Urinary bladder (tissue), 4 donors: Measurements from ENCODE around the gene ADIRF. TPM values are rescaled to one million over a fixed set of nuclear protein-coding genes. Genes with fewer than 3 reads are reported as not detected.
"Not testable (repeated sequence)": the region's sequence is repeated elsewhere in the genome, so short reads cannot be mapped to it uniquely, and the experiment has no call there.

Source experiments
- DNase-seq: peaks from one replicate; pipeline ENCODE4 v3.0.0-alpha.2; 2015; ENCODE audit errors: extremely low spot score
- H3K27ac ChIP-seq: one replicate; pipeline ENCODE4 v1.5.1; 2013; ENCODE audit warnings: low read depth, mild to moderate bottlenecking, moderate library complexity
- H3K36me3 ChIP-seq: one replicate; pipeline ENCODE4 v1.6.1; 2013; ENCODE audit warnings: mild to moderate bottlenecking, moderate library complexity; ENCODE audit not compliant: insufficient read depth
- H3K4me1 ChIP-seq: one replicate; pipeline ENCODE4 v1.6.1; 2013; ENCODE audit warnings: mild to moderate bottlenecking, moderate library complexity; ENCODE audit not compliant: insufficient read depth
- H3K4me3 ChIP-seq: one replicate; pipeline ENCODE4 v1.5.1; 2013; ENCODE audit warnings: low read depth, low read length
- WGBS: extraction: QIAGEN DNeasy Blood & Tissue Kit; methylation state at CpG from one replicate; pipeline ENCODE4 v1.1.7; 2013; 5-methylcytosine and 5-hydroxymethylcytosine counted together
- polyA plus RNA-seq: library from polyadenylated mRNA; stranded (reverse); fragments of 200-250 nt; gene quantifications from one replicate; pipeline ENCODE4 v1.2.3, GENCODE V29; 2013
- total RNA-seq: library from RNA; depleted of rRNA; stranded (reverse); fragments of >200 nt; gene quantifications from one replicate; pipeline ENCODE4 v1.2.3, GENCODE V29; 2014
- donor health status: healthy with polysubstance abuse.
- donor health status: healthy.

Gene ADIRF
- total and polyA plus RNA-seq, 2 donors: 112 to 404 TPM

- whole genome bisulfite sequencing: 93% methylated on average over 10 of the region's 10 CpGs
- H3K36me3 ChIP-seq, H3K4me1 ChIP-seq, DNase-seq, H3K27ac ChIP-seq, H3K4me3 ChIP-seq: not testable (repeated sequence)
Measured at GRCh38 chr10:86952697-86953096, 15.6 kb upstream of the ADIRF start.

- Histone ChIP-seq H3K36me3 (no peaks in the 10 kb centered on the region), H3K4me1 (no peaks in the 10 kb centered on the region), H3K4me3 (peak overlapping the region; percentile 2), H3K27ac (peak overlapping the region; percentile 92)
- no peak for DNase-seq
- 51% methylated on average over 15 of the region's 15 CpGs for WGBS
Measured at GRCh38 chr10:86953747-86954680, 14.3 kb upstream of the ADIRF start.

GRCh38 chr10:86954681-86955500 is 13.4 kb upstream of the ADIRF start:
- Histone ChIP-seq H3K36me3 (no peaks in the 10 kb centered on the region), H3K4me1 (no peaks in the 10 kb centered on the region), H3K4me3 (peak overlapping the region; percentile 2), H3K27ac (peak overlapping the region; percentile 79)
- DNase-seq: no peak
- WGBS: 55% methylated on average over 13 of the region's 13 CpGs

- Histone ChIP-seq H3K27ac (peak overlapping the region; percentile 87), H3K36me3 (no peaks in the 10 kb centered on the region), H3K4me3 (peak overlapping the region; percentile 26), H3K4me1 (no peaks in the 10 kb centered on the region)
- 67% methylated on average over 16 of the region's 16 CpGs for WGBS
- no peak for DNase-seq
Measured at GRCh38 chr10:86955501-86956194, 12.6 kb upstream of the ADIRF start.

- H3K4me1 ChIP-seq: no peaks in the 10 kb centered on the region
- WGBS: 67% methylated on average over 7 of the region's 7 CpGs
- no peaks in the 10 kb centered on the region for H3K36me3 ChIP-seq
- H3K27ac ChIP-seq: peak overlapping the region; percentile 87
- peak overlapping the region; percentile 26 for H3K4me3 ChIP-seq
- DNase-seq: no peak
Measured at GRCh38 chr10:86956195-86956847, 12.0 kb upstream of the ADIRF start.

GRCh38 chr10:86956848-86957448 is 11.3 kb upstream of the ADIRF start:
- Histone ChIP-seq H3K4me3 (peak overlapping the region; percentile 24), H3K36me3 (no peaks in the 10 kb centered on the region), H3K27ac (peak overlapping the region; percentile 87), H3K4me1 (no peaks in the 10 kb centered on the region)
- 79% methylated on average over 7 of the region's 7 CpGs for WGBS
- DNase-seq: no peak

GRCh38 chr10:86957471-86958115 is 10.7 kb upstream of the ADIRF start, which contains the start of gene MMRN2:
MMRN2 (minus strand) TSS chr10:86957615; CDS start chr10:86957541, 74 bp downstream.
- Histone ChIP-seq H3K36me3 (no peaks in the 10 kb centered on the region), H3K4me3 (peak within 1 kb of the TSS; percentile 26), H3K27ac (peak within 1 kb of the TSS; percentile 89), H3K4me1 (no peaks in the 10 kb centered on the region)
- WGBS: 66% methylated on average over 9 of the region's 9 CpGs
- DNase-seq: no peak

- H3K4me3 ChIP-seq: peak within 1 kb of the TSS; percentile 24
- no peaks in the 10 kb centered on the region for H3K36me3 ChIP-seq
- WGBS: 30% methylated on average over 22 of the region's 22 CpGs
- H3K27ac ChIP-seq: peak within 1 kb of the TSS; percentile 89
- no peaks in the 10 kb centered on the region for H3K4me1 ChIP-seq
- DNase-seq: no peak
Measured at GRCh38 chr10:86958116-86958900, 10.0 kb upstream of the ADIRF start, which contains the start of gene SNCG. SNCG (plus strand) TSS chr10:86958599; CDS start chr10:86958698, 99 bp downstream.

GRCh38 chr10:86958901-86959736 is 9.2 kb upstream of the ADIRF start:
- Histone ChIP-seq H3K27ac (peak overlapping the region; percentile 89), H3K36me3 (no peaks in the 10 kb centered on the region), H3K4me3 (peak overlapping the region; percentile 6), H3K4me1 (no peaks in the 10 kb centered on the region)
- no peak for DNase-seq
- WGBS: 54% methylated on average over 16 of the region's 16 CpGs

GRCh38 chr10:86959737-86960002 is 8.6 kb upstream of the ADIRF start:
- DNase-seq: no peak
- 81% methylated on average over 2 of the region's 2 CpGs for WGBS
- Histone ChIP-seq H3K4me1 (no peaks in the 10 kb centered on the region), H3K4me3 (peak overlapping the region; percentile 4), H3K27ac (peak overlapping the region; percentile 80), H3K36me3 (no peaks in the 10 kb centered on the region)
